ENCODE measurements around the gene OSBPL5. TPM values are rescaled to one million over a fixed set of nuclear protein-coding genes. Genes with fewer than 3 reads are reported as not detected.

The OSBPL5 gene
- total and polyA plus RNA-seq, 9 of the 15 experiments (the other 6 are each of a cell fraction or from before 2014, with no cell fraction given), result 0.06 to 14.8 (median 3.2) TPM

DNA sequence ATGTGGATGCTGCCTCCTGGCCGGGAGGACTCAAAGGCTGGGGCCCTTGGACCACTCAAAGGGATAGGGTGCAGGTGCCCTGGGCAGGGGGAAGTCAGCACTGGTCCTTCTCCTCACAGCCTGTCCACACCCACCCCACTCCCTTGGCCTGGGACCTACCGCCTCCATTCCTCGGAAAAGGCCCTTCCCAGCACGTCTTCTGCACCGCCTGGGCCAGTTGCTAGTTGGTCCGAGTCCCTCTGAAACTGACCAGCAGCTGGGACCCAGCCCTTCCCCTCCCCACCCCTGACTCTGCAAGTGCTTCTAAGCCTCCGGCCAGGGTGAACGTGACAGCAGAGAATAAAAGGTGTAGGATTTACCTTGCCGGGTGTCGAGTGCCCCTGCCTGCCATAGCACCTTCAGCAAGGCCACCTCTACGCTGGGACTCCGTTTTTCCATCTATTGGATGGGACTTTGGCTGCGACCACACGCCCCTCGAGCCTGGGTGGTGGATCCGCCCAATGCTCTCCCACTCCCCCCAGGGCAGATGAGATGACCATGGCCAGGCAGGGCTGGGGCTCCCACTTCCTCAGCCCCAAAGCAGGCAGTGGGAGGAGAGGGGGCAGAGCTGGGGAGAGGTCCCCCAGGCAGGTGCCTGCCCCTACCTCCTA, 37.3 kb downstream of the OSBPL5 start (continued):
- TF ChIP-seq, protein P1, sequence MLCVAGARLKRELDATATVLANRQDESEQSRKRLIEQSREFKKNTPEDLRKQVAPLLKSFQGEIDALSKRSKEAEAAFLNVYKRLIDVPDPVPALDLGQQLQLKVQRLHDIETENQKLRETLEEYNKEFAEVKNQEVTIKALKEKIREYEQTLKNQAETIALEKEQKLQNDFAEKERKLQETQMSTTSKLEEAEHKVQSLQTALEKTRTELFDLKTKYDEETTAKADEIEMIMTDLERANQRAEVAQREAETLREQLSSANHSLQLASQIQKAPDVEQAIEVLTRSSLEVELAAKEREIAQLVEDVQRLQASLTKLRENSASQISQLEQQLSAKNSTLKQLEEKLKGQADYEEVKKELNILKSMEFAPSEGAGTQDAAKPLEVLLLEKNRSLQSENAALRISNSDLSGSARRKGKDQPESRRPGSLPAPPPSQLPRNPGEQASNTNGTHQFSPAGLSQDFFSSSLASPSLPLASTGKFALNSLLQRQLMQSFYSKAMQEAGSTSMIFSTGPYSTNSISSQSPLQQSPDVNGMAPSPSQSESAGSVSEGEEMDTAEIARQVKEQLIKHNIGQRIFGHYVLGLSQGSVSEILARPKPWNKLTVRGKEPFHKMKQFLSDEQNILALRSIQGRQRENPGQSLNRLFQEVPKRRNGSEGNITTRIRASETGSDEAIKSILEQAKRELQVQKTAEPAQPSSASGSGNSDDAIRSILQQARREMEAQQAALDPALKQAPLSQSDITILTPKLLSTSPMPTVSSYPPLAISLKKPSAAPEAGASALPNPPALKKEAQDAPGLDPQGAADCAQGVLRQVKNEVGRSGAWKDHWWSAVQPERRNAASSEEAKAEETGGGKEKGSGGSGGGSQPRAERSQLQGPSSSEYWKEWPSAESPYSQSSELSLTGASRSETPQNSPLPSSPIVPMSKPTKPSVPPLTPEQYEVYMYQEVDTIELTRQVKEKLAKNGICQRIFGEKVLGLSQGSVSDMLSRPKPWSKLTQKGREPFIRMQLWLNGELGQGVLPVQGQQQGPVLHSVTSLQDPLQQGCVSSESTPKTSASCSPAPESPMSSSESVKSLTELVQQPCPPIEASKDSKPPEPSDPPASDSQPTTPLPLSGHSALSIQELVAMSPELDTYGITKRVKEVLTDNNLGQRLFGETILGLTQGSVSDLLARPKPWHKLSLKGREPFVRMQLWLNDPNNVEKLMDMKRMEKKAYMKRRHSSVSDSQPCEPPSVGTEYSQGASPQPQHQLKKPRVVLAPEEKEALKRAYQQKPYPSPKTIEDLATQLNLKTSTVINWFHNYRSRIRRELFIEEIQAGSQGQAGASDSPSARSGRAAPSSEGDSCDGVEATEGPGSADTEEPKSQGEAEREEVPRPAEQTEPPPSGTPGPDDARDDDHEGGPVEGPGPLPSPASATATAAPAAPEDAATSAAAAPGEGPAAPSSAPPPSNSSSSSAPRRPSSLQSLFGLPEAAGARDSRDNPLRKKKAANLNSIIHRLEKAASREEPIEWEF (CRISPR knock-in tag; IDR thresholded peaks at IDR 0.05), result no peak
- TF ChIP-seq ZSCAN29 (IDR thresholded peaks at IDR 0.05) (no peak), SRF (CRISPR knock-in tag; IDR thresholded peaks at IDR 0.05) (no peak), ASH1L (IDR thresholded peaks at IDR 0.05; ENCODE audit: borderline replicate concordance, low read depth, partially characterized antibody) (no peak)
- TF ChIP-seq, protein P2, sequence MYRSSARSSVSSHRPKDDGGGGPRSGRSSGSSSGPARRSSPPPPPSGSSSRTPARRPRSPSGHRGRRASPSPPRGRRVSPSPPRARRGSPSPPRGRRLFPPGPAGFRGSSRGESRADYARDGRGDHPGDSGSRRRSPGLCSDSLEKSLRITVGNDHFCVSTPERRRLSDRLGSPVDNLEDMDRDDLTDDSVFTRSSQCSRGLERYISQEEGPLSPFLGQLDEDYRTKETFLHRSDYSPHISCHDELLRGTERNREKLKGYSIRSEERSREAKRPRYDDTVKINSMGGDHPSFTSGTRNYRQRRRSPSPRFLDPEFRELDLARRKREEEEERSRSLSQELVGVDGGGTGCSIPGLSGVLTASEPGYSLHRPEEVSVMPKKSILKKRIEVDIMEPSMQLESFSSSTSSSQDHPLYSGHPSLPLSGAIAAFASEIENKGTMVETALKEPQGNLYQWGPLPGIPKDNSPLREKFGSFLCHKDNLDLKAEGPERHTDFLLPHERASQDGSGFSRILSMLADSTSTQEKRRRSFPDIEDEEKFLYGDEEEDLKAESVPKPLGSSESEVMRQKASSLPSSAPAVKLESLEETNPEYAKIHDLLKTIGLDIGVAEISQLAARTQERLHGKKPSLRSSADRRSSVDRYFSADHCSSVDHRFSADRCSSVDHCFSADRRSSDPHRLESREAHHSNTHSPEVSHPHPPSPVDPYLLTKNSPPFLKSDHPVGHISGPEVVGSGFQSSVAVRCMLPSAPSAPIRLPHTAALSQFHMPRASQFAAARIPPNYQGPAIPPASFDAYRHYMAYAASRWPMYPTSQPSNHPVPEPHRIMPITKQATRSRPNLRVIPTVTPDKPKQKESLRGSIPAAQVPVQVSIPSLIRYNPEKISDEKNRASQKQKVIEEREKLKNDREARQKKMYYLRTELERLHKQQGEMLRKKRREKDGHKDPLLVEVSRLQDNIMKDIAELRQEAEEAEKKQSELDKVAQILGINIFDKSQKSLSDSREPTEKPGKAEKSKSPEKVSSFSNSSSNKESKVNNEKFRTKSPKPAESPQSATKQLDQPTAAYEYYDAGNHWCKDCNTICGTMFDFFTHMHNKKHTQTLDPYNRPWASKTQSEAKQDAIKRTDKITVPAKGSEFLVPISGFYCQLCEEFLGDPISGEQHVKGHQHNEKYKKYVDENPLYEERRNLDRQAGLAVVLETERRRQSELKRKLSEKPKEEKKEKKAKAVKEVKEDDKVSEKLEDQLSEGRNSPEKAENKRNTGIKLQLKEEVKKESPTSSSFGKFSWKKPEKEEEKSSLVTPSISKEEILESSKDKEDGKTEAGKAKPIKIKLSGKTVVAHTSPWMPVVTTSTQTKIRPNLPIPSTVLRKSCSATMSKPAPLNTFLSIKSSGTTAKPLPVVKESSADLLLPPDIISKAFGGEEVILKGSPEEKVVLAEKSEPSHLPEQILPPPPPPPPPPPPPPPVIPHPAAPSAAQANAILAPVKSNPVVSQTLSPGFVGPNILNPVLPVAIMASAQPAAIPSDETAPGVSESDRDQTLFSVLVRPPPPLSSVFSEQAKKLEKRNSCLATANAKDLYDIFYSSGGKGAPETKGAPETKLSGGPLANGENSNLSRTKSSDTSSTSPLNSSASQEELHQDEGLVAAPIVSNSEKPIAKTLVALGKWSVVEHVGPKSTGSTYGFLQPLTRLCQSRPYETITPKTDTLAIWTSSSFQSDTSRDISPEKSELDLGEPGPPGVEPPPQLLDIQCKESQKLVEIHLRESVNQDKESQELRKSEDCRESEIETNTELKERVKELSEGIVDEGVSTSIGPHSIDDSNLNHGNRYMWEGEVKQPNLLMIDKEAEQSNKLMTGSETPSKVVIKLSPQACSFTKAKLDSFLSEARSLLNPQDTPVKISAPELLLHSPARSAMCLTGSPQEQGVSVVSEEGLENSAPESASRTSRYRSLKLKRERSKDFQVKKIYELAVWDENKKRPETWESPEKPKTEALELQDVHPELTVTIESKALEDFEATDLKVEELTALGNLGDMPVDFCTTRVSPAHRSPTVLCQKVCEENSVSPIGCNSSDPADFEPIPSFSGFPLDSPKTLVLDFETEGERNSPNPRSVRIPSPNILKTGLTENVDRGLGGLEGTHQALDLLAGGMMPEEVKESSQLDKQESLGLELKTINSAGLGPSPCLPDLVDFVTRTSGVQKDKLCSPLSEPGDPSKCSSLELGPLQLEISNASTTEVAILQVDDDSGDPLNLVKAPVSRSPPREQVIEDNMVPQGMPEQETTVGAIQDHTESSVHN (IDR thresholded peaks at IDR 0.05; ENCODE audit: borderline replicate concordance in 1 of 2, low read depth in 1 of 2), result no peak
